ENCODE data around the gene PRKAG2.

PRKAG2 gene

GRCh38 chr7:151702961-151703360 lies 174.0 kb downstream of the PRKAG2 start:
- DNase-seq (ENCODE audit: extremely low read depth in 1 of 2, low read depth in 1 of 2), result no peak

- no peak for DNase-seq (ENCODE audit: extremely low read depth in 1 of 2, low read depth in 1 of 2)
These were observed 176.2 kb downstream of the PRKAG2 start for GRCh38 chr7:151700586-151701165.

GRCh38 chr7:151699928-151700319 lies 177.0 kb downstream of the PRKAG2 start:
- no peak for DNase-seq (ENCODE audit: extremely low read depth in 1 of 2, low read depth in 1 of 2)

- no peak for DNase-seq (ENCODE audit: extremely low read depth in 1 of 2, low read depth in 1 of 2)
These were observed 177.6 kb downstream of the PRKAG2 start for GRCh38 chr7:151699147-151699927.

- no peak for DNase-seq (ENCODE audit: extremely low read depth in 1 of 2, low read depth in 1 of 2)
These were observed 179.0 kb downstream of the PRKAG2 start for GRCh38 chr7:151697942-151698341.

- DNase-seq (ENCODE audit: extremely low read depth in 1 of 2, low read depth in 1 of 2), result no peak
These were observed 179.4 kb downstream of the PRKAG2 start for GRCh38 chr7:151697515-151697895.

GRCh38 chr7:151696721-151697514 lies 180.0 kb downstream of the PRKAG2 start:
- DNase-seq (ENCODE audit: extremely low read depth in 1 of 2, low read depth in 1 of 2), result no peak

- DNase-seq (ENCODE audit: extremely low read depth in 1 of 2, low read depth in 1 of 2), result no peak
These were observed 180.9 kb downstream of the PRKAG2 start for GRCh38 chr7:151695951-151696541.

GRCh38 chr7:151694828-151695580 lies 181.9 kb downstream of the PRKAG2 start:
- DNase-seq (ENCODE audit: extremely low read depth in 1 of 2, low read depth in 1 of 2), result no peak

- DNase-seq (ENCODE audit: extremely low read depth in 1 of 2, low read depth in 1 of 2), result no peak
These were observed 182.5 kb downstream of the PRKAG2 start for GRCh38 chr7:151694441-151694827.

GRCh38 chr7:151693140-151693539 lies 183.8 kb downstream of the PRKAG2 start:
- no peak for DNase-seq (ENCODE audit: extremely low read depth in 1 of 2, low read depth in 1 of 2)

- DNase-seq (ENCODE audit: extremely low read depth in 1 of 2, low read depth in 1 of 2), result no peak
These were observed 184.2 kb downstream of the PRKAG2 start for GRCh38 chr7:151692721-151693120.

GRCh38 chr7:151691449-151691848 lies 185.5 kb downstream of the PRKAG2 start:
- no peak for DNase-seq (ENCODE audit: extremely low read depth in 1 of 2, low read depth in 1 of 2)

- no peak for DNase-seq (ENCODE audit: extremely low read depth in 1 of 2, low read depth in 1 of 2)
These were observed 186.3 kb downstream of the PRKAG2 start for GRCh38 chr7:151690606-151691005.

GRCh38 chr7:151689196-151689971 lies 187.5 kb downstream of the PRKAG2 start:
- no peak for DNase-seq (ENCODE audit: extremely low read depth in 1 of 2, low read depth in 1 of 2)

GRCh38 chr7:151688236-151688780 lies 188.6 kb downstream of the PRKAG2 start:
- no peak for DNase-seq (ENCODE audit: extremely low read depth in 1 of 2, low read depth in 1 of 2)

- DNase-seq (ENCODE audit: extremely low read depth in 1 of 2, low read depth in 1 of 2), result no peak
These were observed 189.2 kb downstream of the PRKAG2 start for GRCh38 chr7:151687523-151688235.

GRCh38 chr7:151686826-151687225 lies 190.1 kb downstream of the PRKAG2 start:
- no peak for DNase-seq (ENCODE audit: extremely low read depth in 1 of 2, low read depth in 1 of 2)
